Testis (tissue), 2 donors: ENCODE data around the gene CAMTA2.

Source experiments
- CTCF ChIP-seq, 3 experiments: fragments of 450-650 bp in 2 of 3; fragments of 200-600 bp in 1 of 3; sonication (generic) in 1 of 3; IDR thresholded peaks; one replicate each; pipeline ENCODE4 v1.5.1; 2016 to 2019; ENCODE audit warnings: antibody characterized with exemption in 3 of 3, mild to moderate bottlenecking in 2 of 3, moderate library complexity in 1 of 3
- POLR2A ChIP-seq: fragments of 450-650 bp; IDR thresholded peaks from one replicate; pipeline ENCODE4 v1.6.1; 2017; ENCODE audit warnings: antibody characterized with exemption, mild to moderate bottlenecking, moderate library complexity

GRCh38 chr17:4936436-4936835, 51.0 kb downstream of the CAMTA2 start:
- no peak for TF ChIP-seq CTCF (IDR thresholded peaks at IDR 0.05)
- TF ChIP-seq POLR2A = no peak
